Fibroblast of lung (primary cell): ENCODE results near the gene HELLS.

Experiments used
- EZH2 ChIP-seq: IDR thresholded peaks from 2 replicates; pipeline ENCODE4 v1.5.1; 2012; ENCODE audit warnings: low read length, control low read depth, mild to moderate bottlenecking; ENCODE audit errors: missing control alignments
- TF ChIP-seq, protein P1 (sequence below), 2 donors: IDR thresholded peaks in 1 of 2; conservative IDR thresholded peaks in 1 of 2; 1 replicate in 1 of 2; 2 replicates in 1 of 2; pipeline ENCODE4 v1.5.1; 2011 to 2012; ENCODE audit warnings: low read length in 2 of 2, control low read depth in 1 of 2, inconsistent platforms in 1 of 2, low read depth in 1 of 2, mild to moderate bottlenecking in 1 of 2

- TF ChIP-seq, protein P1, sequence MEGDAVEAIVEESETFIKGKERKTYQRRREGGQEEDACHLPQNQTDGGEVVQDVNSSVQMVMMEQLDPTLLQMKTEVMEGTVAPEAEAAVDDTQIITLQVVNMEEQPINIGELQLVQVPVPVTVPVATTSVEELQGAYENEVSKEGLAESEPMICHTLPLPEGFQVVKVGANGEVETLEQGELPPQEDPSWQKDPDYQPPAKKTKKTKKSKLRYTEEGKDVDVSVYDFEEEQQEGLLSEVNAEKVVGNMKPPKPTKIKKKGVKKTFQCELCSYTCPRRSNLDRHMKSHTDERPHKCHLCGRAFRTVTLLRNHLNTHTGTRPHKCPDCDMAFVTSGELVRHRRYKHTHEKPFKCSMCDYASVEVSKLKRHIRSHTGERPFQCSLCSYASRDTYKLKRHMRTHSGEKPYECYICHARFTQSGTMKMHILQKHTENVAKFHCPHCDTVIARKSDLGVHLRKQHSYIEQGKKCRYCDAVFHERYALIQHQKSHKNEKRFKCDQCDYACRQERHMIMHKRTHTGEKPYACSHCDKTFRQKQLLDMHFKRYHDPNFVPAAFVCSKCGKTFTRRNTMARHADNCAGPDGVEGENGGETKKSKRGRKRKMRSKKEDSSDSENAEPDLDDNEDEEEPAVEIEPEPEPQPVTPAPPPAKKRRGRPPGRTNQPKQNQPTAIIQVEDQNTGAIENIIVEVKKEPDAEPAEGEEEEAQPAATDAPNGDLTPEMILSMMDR (conservative IDR thresholded peaks at IDR 0.05 in 1 of 2, IDR thresholded peaks at IDR 0.05 in 1 of 2; ENCODE audit: low read depth in 1 of 2, low read length in 2 of 2), result no peak
- TF ChIP-seq EZH2, result no peak
These were observed 687 bp downstream of the HELLS start for GRCh38 chr10:94546049-94546900.
